ENCODE data around the gene HIBADH.

Gene HIBADH

DNA sequence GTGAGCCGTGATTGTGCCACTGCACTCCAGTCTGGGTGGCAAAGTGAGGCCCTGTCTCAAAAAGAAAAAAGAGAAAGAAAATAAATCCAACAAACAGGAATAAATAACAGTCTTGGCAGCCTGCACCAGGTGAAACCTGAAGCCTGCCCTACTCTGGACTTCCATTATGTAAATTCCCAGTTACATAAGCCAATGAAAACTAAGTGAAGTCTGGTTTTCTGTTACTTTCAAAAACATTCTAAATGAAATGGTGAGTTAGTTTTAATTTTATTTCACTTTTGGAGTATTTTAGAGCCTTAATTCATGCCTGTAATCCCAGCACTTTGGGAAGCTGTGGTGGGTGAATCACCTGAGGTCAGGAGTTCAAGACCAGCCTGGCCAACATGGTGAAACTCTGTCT, 22.5 kb upstream of the HIBADH start:
- TF ChIP-seq, protein P1, sequence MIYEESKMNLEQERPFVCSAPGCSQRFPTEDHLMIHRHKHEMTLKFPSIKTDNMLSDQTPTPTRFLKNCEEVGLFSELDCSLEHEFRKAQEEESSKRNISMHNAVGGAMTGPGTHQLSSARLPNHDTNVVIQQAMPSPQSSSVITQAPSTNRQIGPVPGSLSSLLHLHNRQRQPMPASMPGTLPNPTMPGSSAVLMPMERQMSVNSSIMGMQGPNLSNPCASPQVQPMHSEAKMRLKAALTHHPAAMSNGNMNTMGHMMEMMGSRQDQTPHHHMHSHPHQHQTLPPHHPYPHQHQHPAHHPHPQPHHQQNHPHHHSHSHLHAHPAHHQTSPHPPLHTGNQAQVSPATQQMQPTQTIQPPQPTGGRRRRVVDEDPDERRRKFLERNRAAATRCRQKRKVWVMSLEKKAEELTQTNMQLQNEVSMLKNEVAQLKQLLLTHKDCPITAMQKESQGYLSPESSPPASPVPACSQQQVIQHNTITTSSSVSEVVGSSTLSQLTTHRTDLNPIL (CRISPR knock-in tag; IDR thresholded peaks at IDR 0.05; ENCODE audit: low read depth) = no peak
- no peak for TF ChIP-seq PPARA (CRISPR knock-in tag; IDR thresholded peaks at IDR 0.05; ENCODE audit: borderline replicate concordance)
- TF ChIP-seq ZFP3 (CRISPR knock-in tag; IDR thresholded peaks at IDR 0.05) = no peak
- no peak for TF ChIP-seq ARNTL (CRISPR knock-in tag; IDR thresholded peaks at IDR 0.05; ENCODE audit: borderline replicate concordance, low read depth)
- TF ChIP-seq TOX (CRISPR knock-in tag; IDR thresholded peaks at IDR 0.05; ENCODE audit: borderline replicate concordance) = no peak
- ATAC-seq = no peak

GRCh38 chr7:27684491-27684890, 21.8 kb upstream of the HIBADH start:
- no peak for TF ChIP-seq ESRRG (CRISPR knock-in tag; IDR thresholded peaks at IDR 0.05)
- TF ChIP-seq SNAI2 (CRISPR knock-in tag; IDR thresholded peaks at IDR 0.05) = no peak
- TF ChIP-seq CSDC2 (CRISPR knock-in tag; IDR thresholded peaks at IDR 0.05) = no peak
- no peak for TF ChIP-seq ARNTL (CRISPR knock-in tag; IDR thresholded peaks at IDR 0.05; ENCODE audit: borderline replicate concordance, low read depth)
- TF ChIP-seq TSHZ2 (CRISPR knock-in tag; IDR thresholded peaks at IDR 0.05) = no peak
- no peak for TF ChIP-seq TOX (CRISPR knock-in tag; IDR thresholded peaks at IDR 0.05; ENCODE audit: borderline replicate concordance)
- no peak for TF ChIP-seq ISL1 (CRISPR knock-in tag; IDR thresholded peaks at IDR 0.05)
- no peak for TF ChIP-seq OSR1 (CRISPR knock-in tag; IDR thresholded peaks at IDR 0.05)
- TF ChIP-seq, protein P2, sequence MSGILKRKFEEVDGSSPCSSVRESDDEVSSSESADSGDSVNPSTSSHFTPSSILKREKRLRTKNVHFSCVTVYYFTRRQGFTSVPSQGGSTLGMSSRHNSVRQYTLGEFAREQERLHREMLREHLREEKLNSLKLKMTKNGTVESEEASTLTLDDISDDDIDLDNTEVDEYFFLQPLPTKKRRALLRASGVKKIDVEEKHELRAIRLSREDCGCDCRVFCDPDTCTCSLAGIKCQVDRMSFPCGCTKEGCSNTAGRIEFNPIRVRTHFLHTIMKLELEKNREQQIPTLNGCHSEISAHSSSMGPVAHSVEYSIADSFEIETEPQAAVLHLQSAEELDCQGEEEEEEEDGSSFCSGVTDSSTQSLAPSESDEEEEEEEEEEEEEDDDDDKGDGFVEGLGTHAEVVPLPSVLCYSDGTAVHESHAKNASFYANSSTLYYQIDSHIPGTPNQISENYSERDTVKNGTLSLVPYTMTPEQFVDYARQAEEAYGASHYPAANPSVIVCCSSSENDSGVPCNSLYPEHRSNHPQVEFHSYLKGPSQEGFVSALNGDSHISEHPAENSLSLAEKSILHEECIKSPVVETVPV (CRISPR knock-in tag; IDR thresholded peaks at IDR 0.05) = no peak
- no peak for TF ChIP-seq ZFP3 (CRISPR knock-in tag; IDR thresholded peaks at IDR 0.05)
- TF ChIP-seq, protein P1 (CRISPR knock-in tag; IDR thresholded peaks at IDR 0.05; ENCODE audit: low read depth) = no peak

DNA sequence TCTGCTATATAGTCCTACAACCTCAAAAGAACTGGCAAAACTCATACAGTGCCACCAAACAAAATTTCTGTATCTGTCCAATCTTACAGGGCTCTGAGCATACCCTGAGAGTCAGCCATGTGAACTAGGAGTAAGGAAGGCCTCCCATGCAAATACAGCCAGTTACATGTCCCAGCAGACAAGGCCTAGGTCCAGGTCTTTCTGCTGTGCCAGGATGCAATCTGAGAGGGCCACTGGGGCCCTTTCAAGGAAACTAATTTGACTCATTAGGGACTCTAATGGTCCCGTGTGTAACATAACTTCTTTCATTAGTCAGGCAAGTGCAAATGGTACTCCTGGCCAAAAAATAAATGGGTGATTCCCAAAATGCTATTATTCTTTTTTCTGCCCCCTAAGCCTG, 17.9 kb upstream of the HIBADH start:
- ATAC-seq = no peak
- TF ChIP-seq SNAI2 (CRISPR knock-in tag; IDR thresholded peaks at IDR 0.05) = no peak
- TF ChIP-seq ARNTL (CRISPR knock-in tag; IDR thresholded peaks at IDR 0.05; ENCODE audit: borderline replicate concordance, low read depth) = no peak
- no peak for TF ChIP-seq PATZ1 (CRISPR knock-in tag; IDR thresholded peaks at IDR 0.05; ENCODE audit: borderline replicate concordance)
- TF ChIP-seq CSDC2 (CRISPR knock-in tag; IDR thresholded peaks at IDR 0.05) = no peak
- TF ChIP-seq ZC3H10 (CRISPR knock-in tag; IDR thresholded peaks at IDR 0.05) = no peak
- TF ChIP-seq, protein P2 (CRISPR knock-in tag; IDR thresholded peaks at IDR 0.05) = no peak
- TF ChIP-seq ZNF8 (CRISPR knock-in tag; IDR thresholded peaks at IDR 0.05) = no peak
- TF ChIP-seq ZFP30 (CRISPR knock-in tag; IDR thresholded peaks at IDR 0.05) = no peak
- no peak for TF ChIP-seq OSR1 (CRISPR knock-in tag; IDR thresholded peaks at IDR 0.05)
- TF ChIP-seq GLIS3 (CRISPR knock-in tag; IDR thresholded peaks at IDR 0.05) = no peak
- TF ChIP-seq ZFP3 (CRISPR knock-in tag; IDR thresholded peaks at IDR 0.05) = no peak
- TF ChIP-seq ESRRG (CRISPR knock-in tag; IDR thresholded peaks at IDR 0.05) = no peak
- no peak for TF ChIP-seq TCF4 (CRISPR knock-in tag; IDR thresholded peaks at IDR 0.05; ENCODE audit: borderline replicate concordance)
- no peak for TF ChIP-seq PPARA (CRISPR knock-in tag; IDR thresholded peaks at IDR 0.05; ENCODE audit: borderline replicate concordance)
- TF ChIP-seq TSHZ2 (CRISPR knock-in tag; IDR thresholded peaks at IDR 0.05) = no peak
- TF ChIP-seq, protein P1 (CRISPR knock-in tag; IDR thresholded peaks at IDR 0.05; ENCODE audit: low read depth) = no peak

More at GRCh38 chr7:27684491-27684890, 21.8 kb upstream of the HIBADH start:
- no peak for ATAC-seq

All from SK-N-SH treated with all-trans-retinoic acid at 6 μM for 48 hours (cell line).